Liver (tissue), 9 donors: ENCODE measurements around the gene CHST13. TPM values are rescaled to one million over a fixed set of nuclear protein-coding genes. Genes with fewer than 3 reads are reported as not detected.

Experiments used
- DNase-seq: peaks from one replicate; pipeline ENCODE4 v3.0.0-alpha.2; 2017; ENCODE audit warnings: low spot score
- H3K27ac ChIP-seq, 2 donors: one replicate each; pipeline ENCODE4 v1.7.0; 2013; ENCODE audit warnings: inconsistent platforms in 2 of 2, low read length in 2 of 2, control low read depth in 1 of 2, low read depth in 1 of 2, mild to moderate bottlenecking in 1 of 2
- H3K27me3 ChIP-seq, 4 donors: one replicate each; pipeline versions ENCODE4 v1.6.1 to v1.7.0; 2013; ENCODE audit warnings: low read length in 3 of 4, inconsistent platforms in 1 of 4, mild to moderate bottlenecking in 1 of 4, moderate library complexity in 1 of 4; ENCODE audit not compliant: control insufficient read depth in 4 of 4, insufficient read depth in 4 of 4
- H3K36me3 ChIP-seq, 4 donors: one replicate each; pipeline versions ENCODE4 v1.6.1 to v1.7.0; 2013; ENCODE audit warnings: low read length in 3 of 4, mild to moderate bottlenecking in 3 of 4, low read depth in 1 of 4, moderate library complexity in 1 of 4; ENCODE audit not compliant: control insufficient read depth in 4 of 4, insufficient read depth in 3 of 4
- H3K4me1 ChIP-seq, 4 donors: one replicate each; pipeline versions ENCODE4 v1.6.1 to v1.7.0; 2013; ENCODE audit warnings: low read length in 3 of 4, mild to moderate bottlenecking in 3 of 4, moderate library complexity in 1 of 4; ENCODE audit not compliant: control insufficient read depth in 4 of 4, insufficient read depth in 4 of 4
- H3K4me3 ChIP-seq, 3 donors: one replicate each; pipeline versions ENCODE4 v1.6.1 to v1.7.0; 2013; ENCODE audit warnings: low read length in 3 of 3, control low read depth in 1 of 3, low read depth in 1 of 3, mild to moderate bottlenecking in 1 of 3
- H3K9ac ChIP-seq, 2 donors: one replicate each; pipeline ENCODE4 v1.7.0; 2013; ENCODE audit warnings: low read length in 2 of 2, mild to moderate bottlenecking in 2 of 2, moderate library complexity in 2 of 2, control low read depth in 1 of 2, low read depth in 1 of 2
- H3K9me3 ChIP-seq, 4 donors: one replicate each; pipeline versions ENCODE4 v1.6.1 to v1.7.0; 2013; ENCODE audit warnings: low read length in 3 of 4; ENCODE audit not compliant: control insufficient read depth in 4 of 4
- EGR1 ChIP-seq, 2 donors: IDR thresholded peaks; 2 replicates each; pipeline ENCODE4 v1.6.1; 2016 to 2018; ENCODE audit warnings: antibody characterized with exemption in 2 of 2, low read depth in 2 of 2
- FOXA1 ChIP-seq: IDR thresholded peaks from 2 replicates; pipeline ENCODE4 v1.6.1; 2016; ENCODE audit warnings: antibody characterized with exemption
- FOXA2 ChIP-seq: IDR thresholded peaks from 2 replicates; pipeline ENCODE4 v1.6.1; 2016; ENCODE audit warnings: antibody characterized with exemption
- HNF4A ChIP-seq, 2 donors: conservative IDR thresholded peaks; 2 replicates each; pipeline ENCODE4 v1.6.1; 2016; ENCODE audit warnings: antibody characterized with exemption in 2 of 2, mild to moderate bottlenecking in 2 of 2
- HNF4G ChIP-seq: IDR thresholded peaks from 2 replicates; pipeline ENCODE4 v1.6.1; 2016; ENCODE audit warnings: antibody characterized with exemption
- JUND ChIP-seq, 2 donors: IDR thresholded peaks; 2 replicates each; pipeline ENCODE4 v1.6.1; 2016; ENCODE audit warnings: antibody characterized with exemption in 2 of 2
- NR2F2 ChIP-seq: IDR thresholded peaks from 2 replicates; pipeline ENCODE4 v1.6.1; 2016; ENCODE audit warnings: antibody characterized with exemption
- RXRA ChIP-seq, 2 donors: IDR thresholded peaks; 2 replicates each; pipeline ENCODE4 v1.6.1; 2017 to 2018; ENCODE audit warnings: antibody characterized with exemption in 2 of 2, mild to moderate bottlenecking in 1 of 2
- SP1 ChIP-seq: IDR thresholded peaks from 2 replicates; pipeline ENCODE4 v1.6.1; 2018; ENCODE audit warnings: antibody characterized with exemption, mild to moderate bottlenecking
- YY1 ChIP-seq: IDR thresholded peaks from 2 replicates; pipeline ENCODE4 v1.6.1; 2016; ENCODE audit warnings: antibody characterized with exemption, mild to moderate bottlenecking
- WGBS: extraction: QIAGEN DNeasy Blood & Tissue Kit; methylation state at CpG from one replicate; pipeline ENCODE4 v1.1.7; 2013; 5-methylcytosine and 5-hydroxymethylcytosine counted together
- polyA plus RNA-seq, 2 donors: library from polyadenylated mRNA; stranded (reverse) in 1 of 2; unstranded in 1 of 2; fragments of 200-250 nt in 1 of 2; fragments of >200 nt in 1 of 2; fragmentation: Nextera tagmentation in 1 of 2; extraction: Ambion mirVana in 1 of 2; gene quantifications; one replicate each; pipeline versions ENCODE4 v1.2.1 to v1.2.3, GENCODE V29; 2013 to 2015
- total RNA-seq, 2 donors: library from RNA; depleted of rRNA; stranded (reverse); fragments of >200 nt; gene quantifications; one replicate each; pipeline ENCODE4 v1.2.3, GENCODE V29; 2014
- TF ChIP-seq, protein P1 (sequence below): IDR thresholded peaks from 2 replicates; pipeline ENCODE4 v1.6.1; 2016; ENCODE audit warnings: antibody characterized with exemption
- TF ChIP-seq, protein P2 (sequence below): IDR thresholded peaks from 2 replicates; pipeline ENCODE4 v1.6.1; 2016; ENCODE audit warnings: antibody characterized with exemption, mild to moderate bottlenecking
- TF ChIP-seq, protein P3 (sequence below): IDR thresholded peaks from 2 replicates; pipeline ENCODE4 v1.6.1; 2016; ENCODE audit warnings: antibody characterized with exemption
- TF ChIP-seq, protein P4 (sequence below): IDR thresholded peaks from 2 replicates; pipeline ENCODE4 v1.6.1; 2016; ENCODE audit warnings: antibody characterized with exemption
- donor health status: healthy.
- donor health status: healthy.
- donor health status: healthy.
- donor health status: healthy.
- donor health status: healthy.

Gene CHST13
- total and polyA plus RNA-seq, 4 donors: 19.7 to 39.1 (median 25.2) TPM

DNA sequence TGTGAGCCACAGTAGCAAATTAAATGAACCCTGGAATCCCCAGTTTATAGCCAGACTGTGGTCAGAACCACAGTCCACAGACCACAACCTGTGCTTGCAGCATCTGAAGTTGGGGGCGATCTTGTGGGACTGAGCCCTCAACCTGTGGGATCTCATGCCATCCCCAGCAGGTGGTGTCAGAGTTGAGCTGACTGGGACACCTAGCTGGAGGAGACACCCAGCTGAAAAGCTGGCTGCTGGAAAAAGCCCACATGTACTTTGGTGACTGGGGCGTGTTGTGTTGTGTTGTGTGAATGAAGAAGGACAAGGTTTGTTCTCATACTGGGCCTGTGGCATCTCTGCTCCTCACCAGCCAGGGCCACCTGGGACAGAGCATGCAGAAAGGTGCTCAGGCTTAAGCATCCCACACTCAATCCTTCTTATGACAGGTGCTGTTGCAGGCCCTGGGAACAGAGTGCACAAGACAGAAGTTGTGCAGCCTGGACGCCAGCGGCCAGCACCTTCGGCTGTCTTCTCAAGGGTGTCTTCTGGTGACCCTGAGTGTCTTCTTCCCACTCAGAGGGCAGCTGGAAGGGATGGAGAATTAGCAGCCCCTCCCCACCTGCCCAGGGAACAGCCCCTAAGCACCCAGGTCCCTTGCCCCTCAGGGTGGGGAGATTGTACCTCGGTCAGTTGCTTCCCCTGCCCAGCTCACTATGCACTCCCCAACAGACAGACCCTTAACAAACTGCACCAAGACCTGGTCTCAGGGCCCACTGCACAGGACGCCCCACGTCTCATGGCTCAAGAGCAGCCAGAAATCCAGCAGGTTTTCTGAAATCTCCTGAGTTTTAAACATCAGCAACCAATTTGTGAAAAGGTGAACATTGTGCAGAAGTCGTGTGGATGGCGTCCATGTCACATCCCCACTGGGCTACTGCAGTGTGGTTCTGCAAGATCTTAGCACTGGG is 4.2 kb upstream of the CHST13 start:
- Histone ChIP-seq H3K9ac (no peak overlapping the region), H3K4me3 (no peak overlapping the region), H3K27ac (peak overlapping the region in 1 of 2 donors; percentile 15), H3K9me3 (no peaks in the 10 kb centered on the region), H3K27me3 (no peaks in the 10 kb centered on the region), H3K36me3 (no peaks in the 10 kb centered on the region), H3K4me1 (peaks cover 16 to 78% (median 52%) of the 10 kb centered on the region in 4 donors)
- TF ChIP-seq FOXA1: no peak
- TF ChIP-seq SP1: no peak
- no peak for TF ChIP-seq JUND (IDR thresholded peaks at IDR 0.05)
- TF ChIP-seq NR2F2: no peak
- TF ChIP-seq, protein P1, sequence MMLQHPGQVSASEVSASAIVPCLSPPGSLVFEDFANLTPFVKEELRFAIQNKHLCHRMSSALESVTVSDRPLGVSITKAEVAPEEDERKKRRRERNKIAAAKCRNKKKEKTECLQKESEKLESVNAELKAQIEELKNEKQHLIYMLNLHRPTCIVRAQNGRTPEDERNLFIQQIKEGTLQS: no peak
- TF ChIP-seq EGR1 (IDR thresholded peaks at IDR 0.05; ENCODE audit: low read depth in 2 of 2): no peak
- TF ChIP-seq, protein P2, sequence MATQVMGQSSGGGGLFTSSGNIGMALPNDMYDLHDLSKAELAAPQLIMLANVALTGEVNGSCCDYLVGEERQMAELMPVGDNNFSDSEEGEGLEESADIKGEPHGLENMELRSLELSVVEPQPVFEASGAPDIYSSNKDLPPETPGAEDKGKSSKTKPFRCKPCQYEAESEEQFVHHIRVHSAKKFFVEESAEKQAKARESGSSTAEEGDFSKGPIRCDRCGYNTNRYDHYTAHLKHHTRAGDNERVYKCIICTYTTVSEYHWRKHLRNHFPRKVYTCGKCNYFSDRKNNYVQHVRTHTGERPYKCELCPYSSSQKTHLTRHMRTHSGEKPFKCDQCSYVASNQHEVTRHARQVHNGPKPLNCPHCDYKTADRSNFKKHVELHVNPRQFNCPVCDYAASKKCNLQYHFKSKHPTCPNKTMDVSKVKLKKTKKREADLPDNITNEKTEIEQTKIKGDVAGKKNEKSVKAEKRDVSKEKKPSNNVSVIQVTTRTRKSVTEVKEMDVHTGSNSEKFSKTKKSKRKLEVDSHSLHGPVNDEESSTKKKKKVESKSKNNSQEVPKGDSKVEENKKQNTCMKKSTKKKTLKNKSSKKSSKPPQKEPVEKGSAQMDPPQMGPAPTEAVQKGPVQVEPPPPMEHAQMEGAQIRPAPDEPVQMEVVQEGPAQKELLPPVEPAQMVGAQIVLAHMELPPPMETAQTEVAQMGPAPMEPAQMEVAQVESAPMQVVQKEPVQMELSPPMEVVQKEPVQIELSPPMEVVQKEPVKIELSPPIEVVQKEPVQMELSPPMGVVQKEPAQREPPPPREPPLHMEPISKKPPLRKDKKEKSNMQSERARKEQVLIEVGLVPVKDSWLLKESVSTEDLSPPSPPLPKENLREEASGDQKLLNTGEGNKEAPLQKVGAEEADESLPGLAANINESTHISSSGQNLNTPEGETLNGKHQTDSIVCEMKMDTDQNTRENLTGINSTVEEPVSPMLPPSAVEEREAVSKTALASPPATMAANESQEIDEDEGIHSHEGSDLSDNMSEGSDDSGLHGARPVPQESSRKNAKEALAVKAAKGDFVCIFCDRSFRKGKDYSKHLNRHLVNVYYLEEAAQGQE: no peak
- TF ChIP-seq, protein P3, sequence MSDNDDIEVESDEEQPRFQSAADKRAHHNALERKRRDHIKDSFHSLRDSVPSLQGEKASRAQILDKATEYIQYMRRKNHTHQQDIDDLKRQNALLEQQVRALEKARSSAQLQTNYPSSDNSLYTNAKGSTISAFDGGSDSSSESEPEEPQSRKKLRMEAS: no peak
- TF ChIP-seq HNF4A (conservative IDR thresholded peaks at IDR 0.05): no peak
- no peak for TF ChIP-seq YY1
- DNase-seq: no peak
- 87% methylated on average over 10 of the region's 10 CpGs for WGBS

DNA sequence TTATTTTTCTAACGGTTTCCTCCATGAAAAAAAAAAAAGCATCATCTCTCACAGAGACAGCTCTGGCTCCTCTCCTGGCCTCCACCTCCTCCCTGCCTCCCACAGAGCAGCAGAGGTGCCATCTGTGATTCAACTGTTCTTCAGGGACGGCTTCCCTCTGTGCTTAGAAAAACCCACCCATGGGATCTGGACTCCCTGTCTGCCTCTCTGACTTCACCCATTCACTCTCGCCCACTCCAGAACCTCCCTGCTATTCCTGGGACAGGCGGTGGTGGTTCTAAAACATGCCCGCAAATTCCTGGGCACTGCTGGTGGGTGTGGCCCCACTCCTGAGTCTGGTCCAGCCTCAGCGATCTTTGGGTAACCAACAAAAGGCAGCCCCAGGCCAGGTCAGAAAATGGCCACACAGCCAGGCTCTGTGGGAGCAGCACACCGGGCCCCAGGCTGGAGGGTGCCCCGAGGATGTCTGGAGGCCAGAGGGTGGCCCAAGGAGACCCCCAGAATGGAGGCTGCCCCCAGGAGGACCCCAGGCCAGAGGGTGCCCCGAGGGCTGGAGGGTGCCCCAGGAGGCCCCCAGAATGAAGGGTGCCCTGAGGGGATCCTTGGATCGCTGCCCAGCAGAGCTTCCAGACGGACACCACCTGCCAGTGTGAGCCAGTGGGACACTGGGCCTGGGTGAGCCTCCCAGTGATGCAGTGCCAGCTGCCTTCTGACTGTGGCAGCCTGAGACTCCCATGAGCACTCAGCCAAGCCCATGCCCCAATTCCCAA is 2.6 kb upstream of the CHST13 start:
- Histone ChIP-seq H3K27me3 (no peaks in the 10 kb centered on the region), H3K27ac (no peak overlapping the region), H3K9me3 (no peaks in the 10 kb centered on the region), H3K9ac (no peak overlapping the region), H3K4me3 (no peak overlapping the region), H3K4me1 (peaks cover 14 to 88% (median 59%) of the 10 kb centered on the region in 4 donors), H3K36me3 (no peaks in the 10 kb centered on the region)
- TF ChIP-seq FOXA2 (no peak), EGR1 (IDR thresholded peaks at IDR 0.05; ENCODE audit: low read depth in 2 of 2) (no peak), SP1 (no peak), RXRA (IDR thresholded peaks at IDR 0.05) (no peak), JUND (IDR thresholded peaks at IDR 0.05) (no peak), HNF4G (no peak), HNF4A (conservative IDR thresholded peaks at IDR 0.05) (no peak), YY1 (no peak)
- TF ChIP-seq, protein P4, sequence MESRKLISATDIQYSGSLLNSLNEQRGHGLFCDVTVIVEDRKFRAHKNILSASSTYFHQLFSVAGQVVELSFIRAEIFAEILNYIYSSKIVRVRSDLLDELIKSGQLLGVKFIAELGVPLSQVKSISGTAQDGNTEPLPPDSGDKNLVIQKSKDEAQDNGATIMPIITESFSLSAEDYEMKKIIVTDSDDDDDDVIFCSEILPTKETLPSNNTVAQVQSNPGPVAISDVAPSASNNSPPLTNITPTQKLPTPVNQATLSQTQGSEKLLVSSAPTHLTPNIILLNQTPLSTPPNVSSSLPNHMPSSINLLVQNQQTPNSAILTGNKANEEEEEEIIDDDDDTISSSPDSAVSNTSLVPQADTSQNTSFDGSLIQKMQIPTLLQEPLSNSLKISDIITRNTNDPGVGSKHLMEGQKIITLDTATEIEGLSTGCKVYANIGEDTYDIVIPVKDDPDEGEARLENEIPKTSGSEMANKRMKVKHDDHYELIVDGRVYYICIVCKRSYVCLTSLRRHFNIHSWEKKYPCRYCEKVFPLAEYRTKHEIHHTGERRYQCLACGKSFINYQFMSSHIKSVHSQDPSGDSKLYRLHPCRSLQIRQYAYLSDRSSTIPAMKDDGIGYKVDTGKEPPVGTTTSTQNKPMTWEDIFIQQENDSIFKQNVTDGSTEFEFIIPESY: no peak
- TF ChIP-seq, protein P3: no peak
- 80% methylated on average over 11 of the region's 11 CpGs for WGBS
- no peak for DNase-seq
